ENCODE data around the gene GPS2. TPM values are rescaled to one million over a fixed set of nuclear protein-coding genes. Genes with fewer than 3 reads are reported as not detected.

The GPS2 gene
- total RNA-seq, 4 donors from 2014 or later: 40.9 to 80.7 (median 70.5) TPM

DNA sequence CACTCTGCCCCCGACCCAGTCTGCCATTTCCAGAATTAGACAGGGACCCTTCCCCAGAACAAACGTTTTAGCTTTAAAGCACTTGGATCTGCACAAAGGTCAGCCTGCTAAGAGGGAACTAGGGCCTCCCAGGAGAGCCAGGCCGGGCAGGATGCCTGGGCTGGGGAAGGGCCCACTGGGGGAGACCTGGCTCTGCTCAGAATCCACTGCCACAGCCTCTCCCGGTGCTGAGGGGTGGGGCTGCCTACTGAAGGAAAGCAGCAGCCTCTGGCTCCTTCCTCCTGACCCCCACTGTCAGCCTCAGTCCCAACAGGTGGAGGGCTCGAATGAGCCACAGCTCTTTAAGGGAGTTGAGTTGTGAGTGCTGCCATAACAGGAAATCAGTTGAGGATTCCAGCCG is 22.4 kb downstream of the GPS2 start:
- TF ChIP-seq, protein P1, sequence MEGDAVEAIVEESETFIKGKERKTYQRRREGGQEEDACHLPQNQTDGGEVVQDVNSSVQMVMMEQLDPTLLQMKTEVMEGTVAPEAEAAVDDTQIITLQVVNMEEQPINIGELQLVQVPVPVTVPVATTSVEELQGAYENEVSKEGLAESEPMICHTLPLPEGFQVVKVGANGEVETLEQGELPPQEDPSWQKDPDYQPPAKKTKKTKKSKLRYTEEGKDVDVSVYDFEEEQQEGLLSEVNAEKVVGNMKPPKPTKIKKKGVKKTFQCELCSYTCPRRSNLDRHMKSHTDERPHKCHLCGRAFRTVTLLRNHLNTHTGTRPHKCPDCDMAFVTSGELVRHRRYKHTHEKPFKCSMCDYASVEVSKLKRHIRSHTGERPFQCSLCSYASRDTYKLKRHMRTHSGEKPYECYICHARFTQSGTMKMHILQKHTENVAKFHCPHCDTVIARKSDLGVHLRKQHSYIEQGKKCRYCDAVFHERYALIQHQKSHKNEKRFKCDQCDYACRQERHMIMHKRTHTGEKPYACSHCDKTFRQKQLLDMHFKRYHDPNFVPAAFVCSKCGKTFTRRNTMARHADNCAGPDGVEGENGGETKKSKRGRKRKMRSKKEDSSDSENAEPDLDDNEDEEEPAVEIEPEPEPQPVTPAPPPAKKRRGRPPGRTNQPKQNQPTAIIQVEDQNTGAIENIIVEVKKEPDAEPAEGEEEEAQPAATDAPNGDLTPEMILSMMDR (IDR thresholded peaks at IDR 0.05): no peak
- no peak for TF ChIP-seq POLR2A (IDR thresholded peaks at IDR 0.05)
- Histone ChIP-seq H3K4me1 (peaks cover 32 to 57% (median 37%) of the 10 kb centered on the region in 3 donors), H3K4me3 (no peak overlapping the region), H3K27me3 (peaks cover 0 to 70% (median 0%) of the 10 kb centered on the region in 4 donors), H3K36me3 (no peaks in the 10 kb centered on the region), H3K9me3 (no peaks in the 10 kb centered on the region), H3K27ac (peak overlapping the region; percentile 52 to 84 (median 67))
- DNase-seq: no peak
- 4 to 24% methylated on average over 3 to 4 of the region's 6 CpGs for WGBS, 2 donors
- intact Hi-C loops (cut with DNase I): no loop called here

DNA sequence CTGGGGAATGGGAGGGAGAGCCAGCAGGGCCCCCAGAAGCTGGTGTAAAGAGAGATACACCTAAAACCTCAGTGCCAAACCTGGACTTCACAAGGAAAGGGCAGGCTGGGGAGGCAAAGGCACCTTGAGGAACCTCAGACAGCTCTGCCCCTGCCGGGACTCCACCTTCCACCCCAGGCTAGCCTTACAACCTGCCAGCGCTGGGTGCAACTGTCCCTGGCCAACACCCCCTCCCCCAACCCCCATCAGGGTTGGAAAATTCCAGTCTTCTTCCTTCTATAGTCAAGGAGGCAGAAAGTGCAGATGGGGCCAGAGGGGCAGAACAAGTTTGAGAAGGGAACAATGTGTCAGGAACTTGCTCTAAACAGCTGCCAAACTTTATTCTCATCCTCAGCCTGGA is 23.0 kb downstream of the GPS2 start:
- TF ChIP-seq POLR2A (IDR thresholded peaks at IDR 0.05): no peak
- TF ChIP-seq, protein P1 (IDR thresholded peaks at IDR 0.05): no peak
- Histone ChIP-seq H3K36me3 (no peaks in the 10 kb centered on the region), H3K4me3 (no peak overlapping the region), H3K27me3 (peaks cover 0 to 71% (median 0%) of the 10 kb centered on the region in 4 donors), H3K27ac (peak overlapping the region; percentile 52 to 84 (median 67)), H3K4me1 (peaks cover 32 to 57% (median 37%) of the 10 kb centered on the region in 3 donors), H3K9me3 (no peaks in the 10 kb centered on the region)
- DNase-seq: no peak
- 20 to 40% methylated on average over 1 of the region's 2 CpGs for WGBS, 2 donors
- intact Hi-C loops (cut with DNase I): no loop called here

DNA sequence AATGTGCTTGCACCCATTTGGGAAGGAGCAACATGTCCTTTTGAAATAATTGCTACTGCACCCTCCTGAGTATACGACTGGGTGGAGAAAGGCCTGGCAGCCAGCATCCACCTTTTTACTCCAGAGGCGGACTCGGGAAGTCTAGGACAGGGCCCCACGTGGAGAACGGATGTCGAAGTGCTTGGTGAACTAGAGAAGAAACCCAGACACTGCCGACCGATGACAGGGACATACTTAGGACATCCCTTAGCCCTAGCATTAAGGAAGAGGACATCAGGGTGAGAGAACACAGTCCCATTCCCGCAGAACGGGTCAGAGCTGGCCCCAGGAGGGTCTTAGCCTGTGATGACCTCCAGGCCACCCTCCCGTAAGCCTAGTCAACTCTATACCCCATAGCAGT is 24.5 kb downstream of the GPS2 start:
- Histone ChIP-seq H3K36me3 (peaks cover 0 to 12% (median 0%) of the 10 kb centered on the region in 3 donors), H3K4me1 (peaks cover 25 to 46% (median 28%) of the 10 kb centered on the region in 3 donors), H3K27ac (no peak overlapping the region), H3K27me3 (peaks cover 0 to 71% (median 0%) of the 10 kb centered on the region in 4 donors), H3K4me3 (no peak overlapping the region), H3K9me3 (no peaks in the 10 kb centered on the region)
- DNase-seq: no peak
- TF ChIP-seq POLR2A (IDR thresholded peaks at IDR 0.05): no peak
- TF ChIP-seq, protein P1 (IDR thresholded peaks at IDR 0.05): no peak
- WGBS, 2 donors: 61 to 74% methylated on average over 6 to 11 of the region's 11 CpGs
- intact Hi-C loops (cut with DNase I): no loop called here

DNA sequence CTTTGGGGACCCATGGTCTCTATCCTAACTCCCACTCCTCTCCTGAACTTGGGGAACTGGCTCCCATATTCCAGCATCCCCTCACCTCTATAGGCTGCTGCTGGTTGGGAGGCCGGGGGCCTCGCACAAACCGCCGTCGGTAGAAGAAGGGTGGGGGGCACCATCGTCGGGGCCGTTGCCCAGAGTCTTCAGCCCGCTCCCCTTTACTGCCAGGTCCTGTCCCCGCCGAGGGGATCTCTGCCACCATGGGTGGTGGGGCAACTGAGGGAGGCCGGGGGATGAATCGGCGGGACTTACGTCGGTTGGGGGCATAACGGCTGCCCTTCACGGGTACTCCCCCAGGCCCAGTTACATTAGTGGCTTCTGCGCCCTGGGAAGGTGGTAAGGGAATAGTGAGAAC is 25.0 kb downstream of the GPS2 start:
- 90 to 100% methylated on average over 1 to 15 of the region's 19 CpGs for WGBS, 2 donors
- H3K36me3 ChIP-seq: peaks cover 0 to 16% (median 0%) of the 10 kb centered on the region in 3 donors
- H3K9me3 ChIP-seq: no peaks in the 10 kb centered on the region
- TF ChIP-seq, protein P1 (IDR thresholded peaks at IDR 0.05): no peak
- TF ChIP-seq POLR2A (IDR thresholded peaks at IDR 0.05): no peak
- no peak for DNase-seq
- no peak overlapping the region for H3K27ac ChIP-seq
- H3K4me3 ChIP-seq: no peak overlapping the region
- H3K27me3 ChIP-seq: peaks cover 0 to 68% (median 0%) of the 10 kb centered on the region in 4 donors
- intact Hi-C loops (cut with DNase I): no loop called here
- peaks cover 25 to 44% (median 26%) of the 10 kb centered on the region in 3 donors for H3K4me1 ChIP-seq

DNA sequence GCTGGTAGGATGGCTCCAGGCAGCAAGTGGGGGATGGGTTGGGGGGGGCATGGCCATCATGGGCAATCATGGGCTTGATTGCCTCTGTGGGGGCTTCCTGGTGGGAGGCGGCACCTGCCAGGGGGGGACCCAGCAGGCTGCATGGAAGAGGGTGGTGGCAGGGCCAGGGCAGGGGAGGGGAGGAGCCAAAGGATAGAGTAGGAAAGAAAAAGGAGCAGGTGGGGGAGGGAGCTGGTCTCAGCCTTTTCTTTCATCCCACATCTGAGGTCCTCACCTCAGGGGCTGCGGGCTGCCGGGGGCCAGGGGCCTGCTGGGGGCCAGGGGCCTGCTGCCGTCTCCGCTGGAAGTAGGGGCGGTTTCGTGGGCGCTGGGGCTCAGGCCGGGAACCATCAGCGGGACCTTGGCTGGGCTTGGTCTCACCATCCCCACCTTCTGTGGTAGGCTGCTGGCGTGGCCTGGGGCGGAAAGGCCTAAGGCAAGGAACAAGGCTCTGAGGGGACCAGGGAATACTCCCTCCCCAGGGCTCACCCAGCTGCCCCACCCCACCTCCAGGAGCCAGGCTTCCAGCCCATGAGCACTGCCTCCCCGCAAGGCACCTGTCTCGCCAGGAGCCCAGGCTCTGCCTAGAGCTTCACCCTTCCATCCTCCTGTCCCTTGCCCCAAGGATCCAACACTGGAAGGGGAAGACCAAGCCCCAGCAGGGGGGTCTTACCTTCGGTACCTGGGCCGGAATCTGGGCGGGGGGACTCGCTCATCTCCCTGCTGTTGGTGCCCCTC is 25.7 kb downstream of the GPS2 start:
- intact Hi-C loops (cut with DNase I): no loop called here
- TF ChIP-seq, protein P1 (IDR thresholded peaks at IDR 0.05): no peak
- TF ChIP-seq POLR2A (IDR thresholded peaks at IDR 0.05): no peak
- 85 to 93% methylated on average over 5 to 11 of the region's 18 CpGs for WGBS, 2 donors
- peaks cover 0 to 23% (median 0%) of the 10 kb centered on the region in 3 donors for H3K36me3 ChIP-seq
- peaks cover 0 to 65% (median 0%) of the 10 kb centered on the region in 4 donors for H3K27me3 ChIP-seq
- no peak overlapping the region for H3K27ac ChIP-seq
- DNase-seq: no peak
- peaks cover 19 to 38% (median 20%) of the 10 kb centered on the region in 3 donors for H3K4me1 ChIP-seq
- H3K9me3 ChIP-seq: no peaks in the 10 kb centered on the region
- H3K4me3 ChIP-seq: no peak overlapping the region
